Epidermal melanocyte (primary cell): ENCODE results near the gene RPS3A.
"Not testable (repeated sequence)": the region's sequence is repeated elsewhere in the genome, so short reads cannot be mapped to it uniquely, and the experiment has no call there.

Experiments used
- DNase-seq: peaks from one replicate; pipeline ENCODE4 v3.0.0; 2011; ENCODE audit warnings: low spot score; ENCODE audit not compliant: insufficient read length

Gene RPS3A

DNA sequence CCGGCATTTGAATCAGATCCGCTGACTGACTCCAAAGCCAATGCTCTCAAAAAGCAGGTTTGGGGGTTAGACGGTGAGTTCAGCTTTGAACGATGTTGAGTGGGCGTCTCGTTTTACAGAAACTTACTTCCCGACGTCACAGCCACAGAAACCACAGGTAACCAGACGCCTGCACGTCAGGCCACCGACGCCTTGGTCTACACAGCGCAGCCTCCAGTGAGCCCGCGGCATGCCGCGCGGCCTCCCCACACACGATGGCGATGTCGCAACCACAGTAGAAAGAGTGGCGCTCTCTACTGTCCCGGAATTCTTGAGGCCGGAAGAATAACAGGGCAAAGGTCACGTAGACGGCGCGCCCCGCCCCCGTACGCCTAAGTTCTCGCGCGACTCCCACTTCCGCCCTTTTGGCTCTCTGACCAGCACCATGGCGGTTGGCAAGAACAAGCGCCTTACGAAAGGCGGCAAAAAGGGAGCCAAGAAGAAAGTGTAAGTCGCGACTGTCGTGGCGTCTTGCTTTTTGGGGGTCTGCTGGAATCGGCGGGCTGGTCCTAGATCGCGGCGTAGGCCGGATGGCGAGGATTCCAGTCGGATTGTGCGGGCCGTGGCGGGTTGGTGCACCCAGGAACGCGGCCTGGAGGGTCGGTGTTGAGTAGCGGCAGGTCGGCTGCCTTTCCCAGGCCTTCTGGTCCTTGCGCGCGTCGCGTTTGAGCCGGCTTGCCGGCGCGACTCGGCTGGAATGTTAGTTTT, at the start of gene RPS3A:
Gene RPS3A (plus strand): TSS at position 400 of the 747 bp plus-strand sequence. CDS start 25 bp downstream, at position 425.
- DNase-seq = peak; percentile 71

DNA sequence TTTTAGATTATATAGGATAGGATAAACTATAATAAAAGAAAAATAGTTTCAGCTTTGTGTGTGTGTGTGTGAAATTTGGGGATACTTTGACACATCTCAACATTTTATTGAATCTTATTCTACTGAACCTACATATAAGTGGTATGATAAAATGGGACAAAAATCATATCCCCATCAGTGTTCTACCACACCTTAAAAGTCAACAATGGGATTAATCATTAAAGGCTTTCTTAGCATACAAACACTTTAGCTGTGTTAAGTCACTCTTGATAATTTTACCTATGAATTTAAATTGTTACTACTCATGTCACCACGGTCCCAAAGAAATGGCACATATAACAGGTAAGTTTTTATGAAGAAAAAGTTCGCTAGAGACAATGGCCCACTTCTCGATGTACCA, 46.6 kb upstream of the RPS3A start:
- DNase-seq = no peak

DNA sequence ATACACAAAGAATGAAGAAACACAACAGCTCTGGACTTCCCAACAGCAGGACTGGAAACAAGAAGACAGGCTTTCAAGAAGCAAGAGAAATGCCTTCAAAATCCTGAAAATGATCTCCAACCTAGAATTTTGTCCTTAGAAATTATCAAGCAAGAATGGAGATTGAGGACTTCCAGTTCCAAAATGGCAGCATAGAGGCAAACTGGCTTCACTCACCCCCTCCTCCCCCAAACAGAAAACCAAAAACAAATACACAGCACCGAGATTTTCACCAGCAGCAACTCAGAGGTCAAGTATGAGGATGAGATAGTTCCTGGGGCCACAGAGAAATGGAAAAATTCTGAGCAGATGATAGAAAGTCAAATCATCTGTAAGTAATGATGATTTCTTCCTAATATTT, 43.9 kb upstream of the RPS3A start:
- no peak for DNase-seq

DNA sequence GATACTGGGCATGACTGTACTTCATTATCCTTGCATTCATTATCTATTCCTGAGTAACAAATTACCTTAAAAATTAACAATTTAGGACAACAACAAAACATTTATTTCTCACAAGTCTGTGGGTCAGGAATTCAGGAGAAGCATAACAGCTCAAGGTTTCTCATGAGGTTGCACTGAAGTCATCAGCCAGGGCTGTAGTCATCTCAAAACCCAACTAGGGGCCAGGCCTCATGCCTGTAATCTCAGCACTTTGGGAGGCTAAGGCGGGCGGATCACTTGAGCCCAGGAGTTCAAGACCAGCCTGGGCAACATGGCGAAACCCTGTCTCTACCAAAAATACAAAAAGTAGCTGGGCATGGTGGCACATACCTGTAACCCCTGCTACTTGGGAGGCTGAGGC, 36.3 kb upstream of the RPS3A start:
- not testable (repeated sequence) for DNase-seq

DNA sequence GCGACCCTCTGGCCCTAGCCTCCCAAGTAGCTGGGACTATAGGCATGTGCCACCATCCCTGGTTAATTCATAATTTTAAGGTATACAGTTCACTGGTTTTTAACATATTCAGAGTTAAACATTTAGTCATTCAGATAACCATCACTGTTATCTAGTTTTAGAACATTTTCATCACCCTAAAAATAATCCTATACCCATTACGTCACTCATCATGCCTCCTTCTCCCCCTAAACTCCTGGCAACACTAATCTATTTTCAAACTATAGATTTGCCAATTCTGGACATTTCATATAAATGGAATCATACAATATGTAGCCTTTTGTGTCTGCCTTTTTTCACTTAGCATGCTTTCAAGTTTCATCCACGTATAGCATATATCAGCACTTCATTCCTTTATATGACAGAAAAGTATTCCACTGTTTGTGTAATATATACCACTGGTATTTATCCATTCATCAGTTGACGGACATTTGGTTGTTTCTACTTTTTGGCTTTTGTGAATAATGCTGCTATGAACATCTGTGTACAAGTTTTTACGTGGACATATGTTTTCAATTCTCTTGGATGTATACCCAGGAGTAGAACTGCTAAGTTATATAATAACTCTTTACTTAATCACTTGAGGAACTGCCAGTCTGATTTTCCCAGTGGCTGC, 32.0 kb upstream of the RPS3A start:
- no peak for DNase-seq

DNA sequence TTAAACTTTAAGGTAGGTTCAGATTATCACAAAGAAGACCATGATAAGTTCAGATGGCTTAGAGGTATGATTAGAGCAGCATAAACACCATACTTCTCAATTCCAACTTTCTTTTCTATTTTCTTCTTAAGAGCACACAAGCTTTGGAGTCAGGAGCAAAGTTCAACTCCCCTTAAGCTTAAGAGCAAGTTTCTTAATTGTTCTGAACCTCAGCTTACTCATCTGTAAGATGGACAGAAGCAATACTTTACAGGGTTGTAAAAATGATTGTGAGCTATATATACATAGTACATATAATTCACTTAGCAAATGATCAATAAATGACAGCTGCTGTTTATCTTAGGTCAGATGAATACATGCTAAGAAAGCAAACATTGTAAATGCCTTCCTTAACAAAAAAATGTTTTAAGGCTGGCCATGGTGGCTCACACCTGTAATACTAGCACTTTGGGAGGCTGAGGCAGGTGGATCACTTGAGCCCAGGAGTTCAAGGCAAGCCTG, 25.0 kb upstream of the RPS3A start:
- DNase-seq = no peak

DNA sequence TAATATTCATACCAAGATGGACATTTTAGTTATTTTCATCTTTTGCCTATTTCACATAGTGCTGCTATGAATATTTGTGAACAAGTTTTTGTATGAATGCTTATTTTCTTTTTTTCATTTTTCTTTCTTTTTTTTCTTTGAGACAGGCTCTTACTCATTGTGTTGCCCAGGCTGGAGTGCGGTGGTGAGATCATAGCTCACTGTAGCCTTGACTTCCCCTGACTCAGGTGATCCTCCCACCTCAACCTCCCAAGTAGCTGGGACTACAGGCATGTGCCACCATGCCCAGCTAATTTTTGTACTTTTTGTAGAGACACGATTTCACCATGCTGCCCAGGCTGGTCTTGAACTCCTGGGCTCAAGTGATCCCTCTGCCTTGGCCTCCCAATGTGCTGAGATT, 21.4 kb upstream of the RPS3A start:
- DNase-seq = not testable (repeated sequence)

DNA sequence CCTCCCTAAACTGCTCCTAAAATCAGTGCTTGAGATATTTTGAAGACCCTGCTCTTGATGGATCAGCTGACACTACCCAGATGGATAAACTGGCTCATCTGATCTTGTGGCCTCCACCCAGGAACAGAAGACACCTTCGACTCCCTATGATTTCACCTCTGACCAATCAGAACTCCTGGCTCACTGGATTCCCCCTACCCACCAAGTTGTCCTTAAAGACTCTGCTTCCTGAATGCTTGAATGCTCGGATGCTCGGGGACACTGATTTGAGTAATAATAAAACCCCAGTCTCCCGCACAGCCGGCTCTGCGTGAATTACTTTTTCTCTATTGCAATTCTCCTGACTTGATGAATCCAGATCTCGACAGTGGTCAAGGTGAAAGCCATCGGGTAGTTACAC, 12.0 kb upstream of the RPS3A start:
- DNase-seq = no peak

DNA sequence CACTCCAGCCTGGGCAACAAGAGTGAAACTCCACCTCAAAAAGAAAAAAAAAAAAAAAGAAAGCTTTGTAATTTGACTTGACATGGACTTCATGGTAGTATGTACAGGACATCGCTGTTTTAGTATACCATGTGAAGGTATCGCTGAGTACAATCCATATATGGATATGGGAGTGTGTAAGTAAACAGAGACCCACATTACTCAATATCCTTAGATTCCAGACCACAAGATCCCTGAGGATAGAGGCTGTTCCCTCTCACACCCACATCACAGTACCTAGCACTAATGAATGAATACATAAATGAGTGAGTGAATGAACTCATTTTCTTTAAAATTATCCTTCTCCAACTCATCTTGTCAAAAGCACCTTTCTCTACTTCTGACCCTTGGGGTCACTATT, 8.4 kb upstream of the RPS3A start:
- no peak for DNase-seq

DNA sequence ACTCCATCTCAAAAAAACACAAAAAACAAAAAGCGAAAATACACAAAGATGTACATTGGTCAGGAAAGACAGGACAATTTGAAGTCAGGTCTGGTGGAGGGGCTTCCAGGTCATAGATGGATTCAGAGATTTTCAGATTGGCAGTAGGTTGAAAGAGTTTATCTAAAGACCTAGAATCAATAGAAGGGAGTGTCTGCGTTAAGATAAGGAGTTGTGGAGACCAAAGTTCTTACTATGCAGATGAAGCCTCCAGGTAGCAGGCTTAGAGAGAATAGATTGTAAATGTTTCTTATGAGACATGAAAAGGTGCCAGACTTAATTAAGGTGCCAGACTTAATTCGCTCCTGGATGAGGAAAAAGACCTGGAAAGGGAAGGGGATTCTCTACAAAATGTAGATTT, 6.9 kb upstream of the RPS3A start:
- DNase-seq = no peak

DNA sequence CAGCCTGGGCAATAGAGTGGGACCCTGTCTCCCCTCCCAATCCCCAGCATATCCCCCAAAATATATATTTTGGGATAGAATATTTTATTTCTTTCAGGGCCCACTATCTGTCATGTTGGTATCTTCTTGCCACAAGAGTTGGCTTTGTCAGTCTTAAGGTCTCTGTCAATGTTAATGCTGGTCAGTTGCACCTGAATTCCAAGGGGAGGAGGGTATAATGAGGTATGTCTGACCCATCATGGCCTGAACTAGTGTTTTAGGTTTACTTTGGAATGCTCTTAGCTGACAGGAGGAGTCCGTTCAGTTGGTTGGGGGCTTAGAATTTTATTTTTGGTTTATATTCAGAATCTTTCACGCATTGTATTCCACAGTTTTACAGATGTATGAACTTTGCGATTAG, 6.2 kb upstream of the RPS3A start:
- no peak for DNase-seq

DNA sequence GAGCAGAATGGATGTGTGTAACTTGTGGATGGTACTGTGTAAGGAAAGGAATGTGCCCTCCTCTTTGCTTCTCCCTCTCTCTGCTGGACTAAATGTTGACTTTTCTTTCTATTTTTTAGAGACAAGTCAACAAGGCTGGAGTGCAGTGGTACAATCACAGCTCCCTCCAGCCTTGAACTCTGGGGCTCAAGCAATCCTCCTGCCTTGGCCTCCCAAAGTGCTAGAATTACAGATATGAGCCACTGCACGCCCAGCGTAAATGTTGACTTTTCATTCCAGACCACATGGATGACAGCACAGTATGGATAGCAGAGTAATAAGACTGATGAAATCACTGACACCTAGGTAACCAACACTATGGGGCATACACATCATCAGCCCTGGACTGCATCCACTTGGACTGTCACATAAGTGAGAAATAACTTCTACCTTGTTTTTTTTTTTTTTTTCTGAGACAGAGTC, 5.1 kb upstream of the RPS3A start:
- DNase-seq = no peak

DNA sequence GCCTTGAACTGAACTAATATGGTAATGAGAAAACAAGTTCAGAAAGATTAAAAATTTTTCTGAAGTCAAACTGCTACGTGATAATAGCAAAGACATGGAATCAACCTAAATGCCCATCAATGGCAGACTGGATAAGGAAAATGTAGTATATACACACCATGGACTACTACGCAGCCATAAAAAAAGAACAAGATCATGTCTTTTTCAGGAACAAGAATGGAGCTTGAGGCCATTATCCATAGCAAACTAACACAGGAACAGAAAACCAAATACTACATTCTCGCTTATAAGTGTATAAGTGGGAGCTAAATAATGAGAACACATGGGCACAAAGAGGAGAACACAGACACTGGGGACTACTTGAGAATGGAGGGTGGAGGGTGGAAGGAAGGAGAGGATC, 4.3 kb upstream of the RPS3A start:
- DNase-seq = no peak

DNA sequence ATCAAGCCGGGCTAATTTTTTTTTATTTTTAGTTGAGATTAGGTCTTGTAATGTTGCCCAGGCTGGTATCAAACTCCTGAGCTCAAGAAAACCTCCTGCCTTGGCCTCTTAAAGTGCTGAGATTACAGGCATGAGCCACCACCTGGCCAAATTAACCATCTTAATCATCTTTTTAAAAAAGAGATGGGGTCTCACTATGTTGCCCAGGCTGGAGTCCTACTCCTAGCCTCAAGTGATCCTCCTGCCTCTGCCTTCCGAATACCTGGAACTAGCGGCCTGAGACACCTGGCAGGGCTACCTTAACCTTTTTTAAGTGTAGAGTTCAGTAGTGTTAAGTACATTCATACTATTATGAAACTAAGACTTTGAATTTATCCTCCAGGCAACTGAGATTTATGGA, 1.7 kb upstream of the RPS3A start:
- DNase-seq = no peak

DNA sequence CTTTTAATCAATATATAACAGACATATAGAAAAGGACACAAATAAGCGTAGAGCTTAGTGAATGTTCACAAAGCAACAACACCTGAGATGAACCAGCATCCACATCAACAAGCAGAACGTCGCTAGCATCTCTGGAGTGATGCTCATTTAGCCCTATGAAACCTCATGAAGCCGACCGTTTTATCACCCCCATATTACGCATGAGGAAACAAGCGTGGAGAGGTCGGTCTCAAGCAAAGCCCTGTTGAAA, 524 bp upstream of the RPS3A start:
- no peak for DNase-seq

DNA sequence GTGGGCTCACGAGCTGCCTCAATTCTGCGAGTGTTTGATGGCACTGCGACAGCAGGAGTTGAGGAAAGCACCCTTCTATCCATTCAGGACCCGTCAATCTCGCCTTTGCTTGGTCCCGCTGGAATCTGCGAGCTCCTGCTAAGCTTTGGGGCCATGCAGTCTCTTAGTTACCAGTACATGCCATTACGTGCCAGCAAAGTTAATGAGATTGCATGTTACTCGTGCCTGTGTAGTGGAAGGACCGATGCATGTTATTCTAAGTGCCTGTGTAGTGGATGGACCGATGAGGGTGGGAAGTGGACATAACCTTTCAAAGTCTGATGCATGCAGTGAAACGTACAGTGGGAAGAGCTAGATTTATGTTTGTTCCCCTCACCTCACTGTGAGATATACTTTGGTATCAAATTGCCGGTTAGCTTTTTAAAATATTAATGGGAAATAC, 569 bp downstream of the RPS3A start:
- DNase-seq = no peak

DNA sequence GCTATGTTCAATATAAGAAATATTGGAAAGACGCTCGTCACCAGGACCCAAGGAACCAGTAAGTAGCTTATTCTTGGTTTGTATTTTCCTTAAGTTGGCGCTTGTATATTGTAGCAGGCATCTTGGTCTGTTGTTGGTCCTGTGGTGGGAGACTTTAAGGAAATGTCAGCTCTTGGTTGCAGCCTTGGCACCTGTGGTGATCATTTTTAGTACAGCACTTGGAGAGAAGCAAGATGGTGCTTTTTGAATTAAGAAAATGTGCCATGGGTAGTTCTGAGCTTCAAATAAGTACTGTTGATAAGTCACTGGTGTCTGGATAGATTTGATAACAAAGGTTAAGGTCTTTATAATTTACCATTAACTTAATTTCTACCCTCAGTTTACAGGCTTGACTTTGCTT, 1.1 kb downstream of the RPS3A start:
- no peak for DNase-seq

DNA sequence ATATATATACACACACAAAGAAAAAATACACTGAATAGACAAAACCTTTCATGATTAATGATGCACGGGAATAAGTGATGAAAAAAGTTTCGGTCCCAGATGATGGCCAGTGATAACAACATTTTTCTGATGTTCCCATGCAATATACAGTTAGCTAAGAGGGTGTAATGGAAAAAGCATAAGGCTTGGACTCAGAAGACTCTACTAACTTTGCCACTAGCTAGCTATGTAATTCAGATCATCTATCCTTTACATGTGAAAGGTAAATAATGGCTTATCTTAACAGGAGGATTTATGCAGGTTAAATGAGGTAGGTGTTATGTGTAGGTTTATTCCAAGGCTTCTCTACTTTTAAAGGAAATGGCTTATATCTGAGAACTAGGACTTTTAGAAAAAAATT, 4.3 kb downstream of the RPS3A start:
- no peak for DNase-seq

DNA sequence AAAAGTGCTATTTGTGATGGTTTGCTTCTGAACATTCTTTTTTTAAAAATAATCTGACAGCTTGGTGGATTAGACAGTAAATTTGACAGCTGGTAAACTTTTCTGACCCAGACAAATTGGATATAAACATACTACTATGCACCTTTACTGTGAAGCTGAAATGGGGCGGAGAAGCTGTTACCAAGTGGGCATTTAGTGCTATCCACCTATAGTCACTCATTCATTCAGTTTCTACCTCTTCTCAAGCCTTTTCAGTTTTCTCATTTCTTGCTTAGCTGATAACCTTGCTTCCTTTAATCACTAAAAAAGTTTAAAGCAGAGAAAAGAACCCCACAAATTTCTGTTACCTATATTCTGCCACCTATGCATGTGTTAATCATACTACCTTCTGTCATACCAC, 5.2 kb downstream of the RPS3A start:
- DNase-seq = no peak

DNA sequence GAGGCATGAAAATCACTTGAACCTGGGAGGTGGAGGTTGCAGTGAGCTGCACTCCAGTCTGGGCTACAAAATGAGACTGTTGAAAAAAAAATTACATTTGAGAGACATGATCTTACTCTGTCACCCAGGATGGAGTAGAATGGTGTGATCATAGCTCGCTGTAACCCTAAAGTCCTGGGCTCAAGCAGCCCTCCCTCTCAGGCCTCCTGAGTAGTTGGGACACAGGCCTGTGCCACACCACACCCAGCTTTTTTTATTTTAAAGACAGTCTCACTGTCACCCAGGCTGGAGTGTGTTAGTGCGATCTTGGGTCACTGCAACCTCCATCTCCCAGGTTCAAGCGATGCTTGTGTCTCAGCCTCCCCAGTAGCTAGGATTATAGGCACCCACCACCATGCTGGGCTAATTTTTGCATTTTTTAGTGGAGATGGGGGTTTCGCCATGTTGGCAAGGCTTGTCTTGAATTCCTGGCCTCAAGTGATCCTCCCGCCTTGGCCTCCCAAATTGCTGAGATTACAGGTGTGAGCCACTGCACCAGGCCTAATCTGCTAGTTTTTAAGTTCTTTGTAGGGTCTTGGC, 6.1 kb downstream of the RPS3A start:
- no peak for DNase-seq

DNA sequence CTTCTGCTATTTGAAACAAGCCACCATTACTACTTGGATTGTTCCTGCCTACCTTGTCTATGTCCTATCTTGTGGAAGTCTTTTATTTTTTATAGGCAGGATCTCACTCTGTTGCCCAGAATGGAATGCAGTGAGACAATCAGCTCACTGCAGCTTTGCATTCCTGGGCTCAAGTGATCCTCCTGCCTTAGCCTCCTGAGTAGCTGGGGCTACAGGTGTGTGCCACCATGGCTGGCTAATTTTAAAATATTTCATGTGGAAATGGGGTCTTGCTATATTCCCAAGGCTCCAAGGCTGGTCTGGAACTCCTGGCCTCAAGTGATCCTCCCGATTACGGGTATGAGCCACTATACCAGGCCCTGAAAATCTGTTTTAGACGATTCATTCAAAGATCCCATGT, 7.6 kb downstream of the RPS3A start:
- DNase-seq = no peak

DNA sequence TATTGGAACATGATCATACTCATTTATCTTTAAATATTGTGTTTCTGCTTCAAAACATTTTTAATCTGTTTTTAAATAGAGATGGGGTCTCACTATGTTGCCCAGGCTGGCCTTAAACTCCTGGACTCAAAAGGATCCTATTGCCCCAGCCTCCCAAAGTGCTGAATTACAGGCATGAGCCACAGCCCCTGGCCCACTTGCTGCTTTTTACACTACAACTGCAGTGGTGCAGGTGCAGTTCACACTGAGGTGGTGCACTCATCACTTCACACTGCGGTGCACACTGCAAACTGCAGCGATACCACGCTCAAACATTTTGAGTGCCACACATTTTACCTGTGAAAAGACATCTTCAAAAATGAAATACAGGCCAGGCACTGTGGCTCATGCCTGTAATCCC, 10.8 kb downstream of the RPS3A start:
- DNase-seq = no peak

DNA sequence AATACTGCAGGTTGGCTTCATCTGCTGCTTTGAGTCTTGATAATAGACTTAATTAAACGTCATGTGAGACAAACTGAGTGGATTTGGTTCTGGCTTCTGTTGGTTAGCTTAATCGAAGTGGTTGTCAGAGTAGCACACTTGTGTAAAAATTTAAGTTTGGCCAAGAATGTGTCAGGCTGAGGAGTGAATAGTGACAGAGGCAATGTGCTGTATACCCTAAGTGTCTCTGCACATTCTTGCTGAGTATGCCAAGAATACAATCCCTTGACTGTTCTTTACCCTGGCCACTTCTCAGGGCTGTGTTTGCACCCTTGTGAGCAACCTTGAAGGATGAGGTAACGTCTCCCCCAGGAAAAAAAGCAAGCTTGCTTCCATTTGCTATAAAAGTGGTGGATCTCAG, 14.9 kb downstream of the RPS3A start:
- DNase-seq = no peak
